ENCODE measurements around the gene FAM210B. TPM values are rescaled to one million over a fixed set of nuclear protein-coding genes. Genes with fewer than 3 reads are reported as not detected.
A peak's percentile ranks its signal among the peaks of the same experiment; 100 is the strongest.
"Not testable (repeated sequence)": the region's sequence is repeated elsewhere in the genome, so short reads cannot be mapped to it uniquely, and the experiment has no call there.

The FAM210B gene
- polyA plus RNA-seq, 2 of the 4 experiments (the other 2 are of a cell fraction) = 9.1 to 13.1 TPM

DNA sequence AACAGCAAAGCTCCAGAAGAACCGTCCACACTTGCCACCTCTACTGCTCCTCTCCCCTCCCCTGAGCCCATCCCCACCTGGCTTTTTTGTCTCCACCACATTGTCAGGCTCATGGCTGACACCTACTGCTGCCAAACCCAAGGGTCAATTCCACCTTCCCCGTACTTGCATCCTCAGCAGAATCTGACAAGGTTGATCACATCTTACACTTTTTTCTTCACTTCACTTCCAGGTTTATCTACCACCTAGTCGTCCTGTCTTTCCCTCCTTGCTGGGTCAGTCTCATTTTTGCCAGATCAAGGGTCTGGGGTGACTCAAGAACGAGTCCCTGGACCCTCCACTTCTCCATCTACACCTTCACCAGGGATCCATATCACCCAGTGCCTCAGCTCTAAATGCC, 30.1 kb downstream of the FAM210B start:
- 67% methylated on average over 4 of the region's 4 CpGs for WGBS (ENCODE audit: missing lambda C conversion rate)
- Histone ChIP-seq H3K27ac (no peak overlapping the region), H3K4me1 (peaks cover 25% of the 10 kb centered on the region), H3K4me3 (no peak overlapping the region), H3K9me3 (no peaks in the 10 kb centered on the region), H3K4me2 (no peak overlapping the region)
- no peak for DNase-seq (ENCODE audit: low read depth in 1 of 2, low spot score in 1 of 2)
- POLR2A ChIA-PET = no interaction called here
- FAIRE-seq = no peak
- CTCF ChIA-PET = no interaction called here
- ATAC-seq = no peak
- TF ChIP-seq, protein P1, sequence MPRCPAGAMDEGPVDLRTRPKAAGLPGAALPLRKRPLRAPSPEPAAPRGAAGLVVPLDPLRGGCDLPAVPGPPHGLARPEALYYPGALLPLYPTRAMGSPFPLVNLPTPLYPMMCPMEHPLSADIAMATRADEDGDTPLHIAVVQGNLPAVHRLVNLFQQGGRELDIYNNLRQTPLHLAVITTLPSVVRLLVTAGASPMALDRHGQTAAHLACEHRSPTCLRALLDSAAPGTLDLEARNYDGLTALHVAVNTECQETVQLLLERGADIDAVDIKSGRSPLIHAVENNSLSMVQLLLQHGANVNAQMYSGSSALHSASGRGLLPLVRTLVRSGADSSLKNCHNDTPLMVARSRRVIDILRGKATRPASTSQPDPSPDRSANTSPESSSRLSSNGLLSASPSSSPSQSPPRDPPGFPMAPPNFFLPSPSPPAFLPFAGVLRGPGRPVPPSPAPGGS (IDR thresholded peaks at IDR 0.05) = no peak
- TF ChIP-seq MAFK (IDR thresholded peaks at IDR 0.05; ENCODE audit: partially characterized antibody) = peak; percentile 46
- TF ChIP-seq NFE2L2 (conservative IDR thresholded peaks at IDR 0.05; ENCODE audit: low read length) = no peak
- TF ChIP-seq RFX5 (IDR thresholded peaks at IDR 0.05) = no peak
- TF ChIP-seq CEBPB (IDR thresholded peaks at IDR 0.05) = no peak

- ChIA-PET CTCF (no interaction called here), POLR2A (no interaction called here)
- Histone ChIP-seq H3K4me1 (peaks cover 28% of the 10 kb centered on the region), H3K9me3 (no peaks in the 10 kb centered on the region), H3K4me3 (no peak overlapping the region), H3K27ac (no peak overlapping the region), H3K4me2 (peak overlapping the region; percentile 90)
- no peak for TF ChIP-seq HOXA7 (CRISPR knock-in tag; IDR thresholded peaks at IDR 0.05)
- TF ChIP-seq NFE2L2 (conservative IDR thresholded peaks at IDR 0.05; ENCODE audit: low read length) = no peak
- TF ChIP-seq HDAC2 (IDR thresholded peaks at IDR 0.05) = no peak
- no peak for TF ChIP-seq TFCP2L1 (CRISPR knock-in tag; IDR thresholded peaks at IDR 0.05)
- TF ChIP-seq FOSL2 (IDR thresholded peaks at IDR 0.05) = no peak
- no peak for TF ChIP-seq FOSL2 (CRISPR knock-in tag; IDR thresholded peaks at IDR 0.05)
- no peak for TF ChIP-seq HOXB13 (CRISPR knock-in tag; IDR thresholded peaks at IDR 0.05; ENCODE audit: low read depth)
- TF ChIP-seq ZC3H11A (IDR thresholded peaks at IDR 0.05) = no peak
- no peak for TF ChIP-seq RARB (CRISPR knock-in tag; IDR thresholded peaks at IDR 0.05)
- no peak for TF ChIP-seq ESRRA (IDR thresholded peaks at IDR 0.05; ENCODE audit: borderline replicate concordance, low read length)
- TF ChIP-seq KDM5A (IDR thresholded peaks at IDR 0.05) = no peak
- TF ChIP-seq HES2 (IDR thresholded peaks at IDR 0.05) = no peak
- no peak for TF ChIP-seq RCOR1 (IDR thresholded peaks at IDR 0.05; ENCODE audit: low read depth, low read length)
- no peak for TF ChIP-seq CHD4 (IDR thresholded peaks at IDR 0.05; ENCODE audit: borderline replicate concordance)
- no peak for TF ChIP-seq RNF2 (IDR thresholded peaks at IDR 0.05; ENCODE audit: borderline replicate concordance, low read depth)
- FAIRE-seq = no peak
- ATAC-seq = no peak
- WGBS (ENCODE audit: missing lambda C conversion rate) = 74% methylated on average over 4 of the region's 4 CpGs
- DNase-seq (ENCODE audit: low read depth in 1 of 2, low spot score in 1 of 2) = no peak
These were observed 31.0 kb downstream of the FAM210B start for GRCh38 chr20:56389807-56390206.

- Histone ChIP-seq H3K27ac (peak overlapping the region in 1 of 2 experiments; percentile 96; a peak in 4 of 6 replicates), H3K4me3 (peak overlapping the region; percentile 85), H3K4me2 (peak overlapping the region; percentile 90), H3K4me1 (peaks cover 28% of the 10 kb centered on the region)
- ATAC-seq; DNase-seq (ENCODE audit: low read depth in 1 of 2, low spot score in 1 of 2); FAIRE-seq; POLR2A ChIA-PET; H3K9me3 ChIP-seq: not testable (repeated sequence)
- 96% methylated on average over 9 of the region's 9 CpGs for WGBS (ENCODE audit: missing lambda C conversion rate)
- CTCF ChIA-PET = interaction anchor here (0.6 kb wide), 1 partner anchor 9 kb away, joined by 3 read pairs; no protein-coding TSS in a partner anchor
These were observed 31.6 kb downstream of the FAM210B start for GRCh38 chr20:56390396-56390795.

DNA sequence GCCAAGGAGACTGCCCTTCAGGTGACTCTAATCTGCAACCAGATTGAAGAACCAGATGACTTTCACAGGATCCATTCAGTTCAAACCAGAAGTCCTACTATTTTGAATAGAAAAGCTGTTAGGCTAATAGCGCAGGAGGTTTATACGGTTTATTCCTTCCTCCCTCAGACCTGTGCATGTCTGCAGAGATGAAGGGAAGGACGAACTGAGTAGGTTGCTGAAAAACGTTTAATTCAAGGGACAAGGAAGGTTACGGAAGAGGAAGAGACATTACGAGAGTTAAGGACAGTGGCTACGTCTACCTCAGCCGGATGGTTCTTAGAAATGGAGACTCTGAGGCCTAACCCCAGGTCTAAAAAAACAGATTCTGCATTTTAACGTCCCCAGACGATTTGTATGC, 32.3 kb downstream of the FAM210B start:
- FAIRE-seq = no peak
- no peaks in the 10 kb centered on the region for H3K9me3 ChIP-seq
- ChIA-PET CTCF (interaction anchor here (0.6 to 2.1 kb wide), 2 partner anchors 9 to 10 kb away, joined by 3 to 6 read pairs; no protein-coding TSS in a partner anchor), POLR2A (interaction anchor here (1.6 to 2.0 kb wide), 2 partner anchors 15 to 32 kb away, joined by 5 to 16 read pairs; partner anchors contain the start of gene FAM210B)
- 19% methylated on average over 10 of the region's 10 CpGs for WGBS (ENCODE audit: missing lambda C conversion rate)
- no peak for TF ChIP-seq MAFK (IDR thresholded peaks at IDR 0.05; ENCODE audit: partially characterized antibody)
- TF ChIP-seq BHLHE40 (IDR thresholded peaks at IDR 0.05; ENCODE audit: low read depth, low read length) = no peak
- TF ChIP-seq ZC3H11A (IDR thresholded peaks at IDR 0.05) = no peak
- TF ChIP-seq HEYL (CRISPR knock-in tag; IDR thresholded peaks at IDR 0.05) = no peak
- no peak for TF ChIP-seq TP53 (CRISPR knock-in tag; IDR thresholded peaks at IDR 0.05)
- no peak for ATAC-seq
- peak overlapping the region; percentile 90 for H3K4me2 ChIP-seq
- peak overlapping the region; percentile 85 for H3K4me3 ChIP-seq
- H3K27ac ChIP-seq = peak overlapping the region; percentile 85 to 96
- DNase-seq (ENCODE audit: low read depth in 1 of 2, low spot score in 1 of 2) = no peak
- H3K4me1 ChIP-seq = peaks cover 28% of the 10 kb centered on the region
